GM21825 (cell line): Measurements from ENCODE around the gene GCGR.

ENCODE experiments used
- ATAC-seq: cut with Tn5 transposase; IDR thresholded peaks from one replicate; pipeline ENCODE4 v1.9.1; 2021; ENCODE audit warnings: mild to moderate bottlenecking, moderate library complexity; ENCODE audit not compliant: unreplicated experiment

GCGR gene

DNA sequence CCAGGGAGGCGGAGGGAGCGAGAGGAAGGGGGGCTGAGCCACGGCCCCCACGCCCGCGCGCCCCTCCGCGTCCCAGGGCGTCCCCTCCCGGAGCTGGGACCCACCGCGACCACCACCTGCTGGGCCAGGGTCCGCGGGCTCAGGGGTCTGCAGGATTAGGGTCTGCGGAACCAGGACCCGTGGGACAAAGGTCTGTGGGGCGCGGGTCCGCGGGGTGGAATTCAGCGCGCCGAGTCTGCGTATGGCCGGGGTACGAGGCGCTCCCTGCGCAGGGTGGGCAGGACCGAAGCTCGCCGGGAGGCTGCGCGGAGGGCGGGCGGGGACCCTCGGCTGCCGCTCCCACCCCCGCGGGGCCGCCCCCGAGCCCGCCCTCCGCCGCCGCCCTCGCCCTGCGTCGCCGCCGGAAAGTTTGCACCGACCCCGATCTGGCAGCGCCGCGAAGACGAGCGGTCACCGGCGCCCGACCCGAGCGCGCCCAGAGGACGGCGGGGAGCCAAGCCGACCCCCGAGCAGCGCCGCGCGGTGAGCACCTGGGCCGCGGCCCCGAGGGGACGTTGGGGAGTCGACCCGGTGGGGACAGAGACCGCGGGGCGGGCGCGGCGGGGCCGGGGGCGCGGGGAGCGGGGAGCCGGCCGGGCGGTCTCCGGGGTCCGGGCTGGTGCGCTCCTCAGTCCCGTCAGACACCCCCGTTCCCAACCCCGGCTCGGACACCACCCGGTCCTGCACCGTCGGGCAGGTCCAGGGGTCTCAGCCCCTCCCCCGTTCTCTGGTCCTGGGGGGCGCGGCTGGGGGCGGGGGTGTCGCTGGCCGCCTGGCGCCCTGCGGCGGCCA is at the start of gene GCGR:
Gene GCGR (plus strand): TSS at position 423 of the 831 bp plus-strand sequence. CDS start 4,869 bp downstream, outside the sequence.
- ATAC-seq = no peak

DNA sequence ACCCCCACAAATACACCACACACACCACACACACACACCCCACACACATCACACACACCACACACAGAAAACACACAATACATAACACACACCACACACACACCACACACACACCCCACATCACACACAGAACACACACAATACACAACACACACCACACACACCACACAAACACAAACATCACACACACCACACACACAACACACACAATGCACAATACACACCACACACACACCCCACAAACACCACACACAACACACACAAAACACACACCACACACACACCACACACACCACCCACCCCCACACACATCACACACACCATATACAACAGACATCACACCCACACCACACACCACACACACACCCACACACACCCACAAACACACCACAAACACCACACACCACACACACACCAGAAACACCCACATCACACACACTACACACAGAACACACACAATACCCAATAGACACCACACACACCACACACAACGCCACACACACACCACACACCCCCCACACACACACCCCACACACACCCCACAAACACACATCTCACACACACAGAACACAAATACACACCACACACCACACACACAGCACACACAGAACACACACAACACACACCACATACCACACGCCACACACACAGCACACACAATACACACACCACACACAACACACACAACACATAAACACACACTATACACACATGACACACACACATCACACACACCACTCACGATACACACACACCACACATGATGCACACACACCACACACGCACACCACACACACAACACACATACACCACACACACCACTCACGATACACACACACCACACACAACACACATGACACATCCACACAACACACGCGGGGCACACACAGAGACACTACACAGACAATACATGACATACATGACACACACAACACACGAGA is 11.0 kb upstream of the GCGR start:
- no peak for ATAC-seq

DNA sequence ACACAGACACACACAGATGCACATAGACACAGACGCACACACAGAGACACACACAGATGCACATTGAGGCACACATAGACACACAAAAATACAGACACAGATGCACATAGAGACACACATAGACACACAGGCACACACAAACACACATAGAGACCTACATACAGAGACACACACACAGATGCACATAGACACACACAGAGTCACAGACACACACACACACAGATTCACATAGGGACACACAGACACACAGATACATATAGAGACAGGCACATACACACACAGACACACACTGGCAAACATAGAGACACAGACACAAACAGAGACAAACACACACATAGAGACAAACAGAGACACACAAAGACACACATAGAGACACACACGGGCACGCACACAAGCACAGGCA is 9.9 kb upstream of the GCGR start:
- no peak for ATAC-seq

DNA sequence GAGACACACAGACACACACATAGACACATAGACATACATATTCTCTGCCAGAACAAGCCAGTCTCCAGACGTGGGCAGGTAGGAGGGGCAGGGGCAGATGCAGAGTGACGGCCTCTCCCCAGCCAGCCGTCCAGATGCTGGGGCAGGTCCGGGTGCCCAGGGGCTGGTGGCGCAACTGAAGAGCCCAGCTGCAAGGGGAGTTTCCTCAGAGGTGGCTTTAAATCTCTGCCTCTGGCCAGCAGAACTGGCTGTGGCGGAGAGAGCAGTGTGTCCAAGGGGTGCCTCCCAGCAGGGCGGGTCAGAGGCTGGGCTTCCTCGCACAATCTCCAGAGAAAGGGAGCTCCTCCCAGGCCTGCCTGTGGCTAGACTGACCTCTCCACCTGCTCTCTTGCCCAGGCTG is 9.4 kb upstream of the GCGR start:
- ATAC-seq = no peak

DNA sequence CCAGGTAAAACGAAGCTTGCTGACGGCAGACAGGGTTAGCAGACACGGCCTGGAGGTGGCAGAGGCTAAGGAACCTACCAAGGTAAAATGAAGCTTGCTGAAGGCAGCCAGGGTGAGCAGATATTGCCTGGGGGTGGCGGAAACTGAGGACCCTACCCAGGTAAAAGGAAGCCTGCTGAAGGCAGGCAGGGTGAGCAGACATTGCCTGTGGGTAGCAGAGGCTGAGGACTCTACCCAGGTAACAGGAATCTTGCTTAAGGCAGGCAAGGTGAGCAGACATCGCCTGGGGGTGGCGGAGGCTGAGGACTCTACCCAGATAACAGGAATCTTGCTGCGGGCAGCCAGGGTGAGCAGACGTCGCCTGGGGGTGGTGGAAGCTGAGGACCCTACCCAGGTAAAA is 2.6 kb upstream of the GCGR start:
- no peak for ATAC-seq

DNA sequence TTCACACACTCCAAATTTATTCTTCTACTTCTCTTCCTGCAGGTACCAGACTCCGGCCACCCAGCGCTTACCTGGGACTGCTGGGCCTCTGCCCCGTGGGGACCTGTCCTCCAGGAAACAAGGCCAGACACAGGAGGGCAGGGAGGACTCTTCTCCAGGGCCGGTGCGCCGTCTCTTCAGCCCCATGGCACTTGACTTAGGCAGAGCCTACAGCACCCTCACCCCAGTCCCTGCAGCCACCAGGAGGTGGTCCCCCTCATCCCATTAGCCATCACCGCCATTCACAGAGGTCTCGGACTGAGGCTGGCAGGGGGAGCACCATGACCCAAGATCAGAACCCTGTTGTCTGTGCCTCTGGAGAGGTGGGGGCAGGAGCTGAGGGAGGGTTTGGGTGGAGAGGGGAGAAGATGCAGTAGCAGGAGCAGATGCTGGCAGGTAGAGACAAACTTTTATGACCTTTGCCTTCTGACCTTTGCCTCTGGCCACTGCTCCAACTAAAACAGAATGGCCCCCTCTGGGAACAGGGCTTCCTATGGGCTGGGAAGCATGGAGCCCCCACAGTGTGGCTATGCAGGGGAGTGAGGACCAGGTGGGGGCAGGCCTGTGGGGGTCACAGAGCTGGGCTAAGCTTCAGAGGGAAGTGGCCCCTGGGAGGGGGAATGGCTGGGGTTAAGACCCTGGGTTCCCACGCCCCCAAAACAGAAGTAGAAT is 1.7 kb upstream of the GCGR start:
- ATAC-seq = no peak

DNA sequence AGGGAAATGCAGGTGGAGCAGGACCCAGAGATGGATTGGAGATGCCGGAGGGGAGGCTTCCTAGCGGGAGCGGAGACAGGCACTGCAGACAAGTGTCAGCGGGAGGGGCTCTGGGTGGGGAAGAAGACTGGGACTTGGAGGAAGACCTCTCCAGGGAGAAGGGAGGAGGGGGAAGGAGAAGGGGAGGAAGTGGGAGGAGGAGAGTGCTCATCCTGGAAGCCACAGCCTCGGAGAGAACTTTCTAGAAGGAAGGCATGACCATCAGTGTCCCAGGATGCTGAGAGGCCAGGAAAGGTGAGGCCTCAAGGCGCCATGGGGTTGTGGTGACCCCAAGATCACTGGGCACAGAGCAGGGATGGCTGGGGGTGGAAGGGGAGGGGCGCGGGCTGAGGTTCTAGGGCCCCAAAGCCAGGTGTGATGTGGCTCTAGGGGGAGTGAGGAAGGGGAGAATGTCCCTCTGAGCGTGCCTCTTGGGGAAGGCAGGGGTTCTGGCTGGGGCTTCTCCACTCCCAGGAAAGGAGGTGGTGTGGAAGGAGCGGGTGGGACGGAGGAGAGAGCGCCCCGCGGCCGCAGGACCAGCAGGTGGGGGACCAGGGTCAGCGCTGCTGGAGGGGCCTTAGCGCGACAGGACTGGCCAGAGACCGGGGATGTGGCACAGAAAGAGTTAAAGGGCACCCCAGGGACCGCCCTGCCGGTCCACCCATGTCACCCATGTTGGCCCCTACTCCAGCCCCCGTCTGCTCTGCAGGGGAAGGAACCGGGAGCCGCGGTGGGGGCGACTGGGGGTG is 900 bp upstream of the GCGR start:
- ATAC-seq = no peak

DNA sequence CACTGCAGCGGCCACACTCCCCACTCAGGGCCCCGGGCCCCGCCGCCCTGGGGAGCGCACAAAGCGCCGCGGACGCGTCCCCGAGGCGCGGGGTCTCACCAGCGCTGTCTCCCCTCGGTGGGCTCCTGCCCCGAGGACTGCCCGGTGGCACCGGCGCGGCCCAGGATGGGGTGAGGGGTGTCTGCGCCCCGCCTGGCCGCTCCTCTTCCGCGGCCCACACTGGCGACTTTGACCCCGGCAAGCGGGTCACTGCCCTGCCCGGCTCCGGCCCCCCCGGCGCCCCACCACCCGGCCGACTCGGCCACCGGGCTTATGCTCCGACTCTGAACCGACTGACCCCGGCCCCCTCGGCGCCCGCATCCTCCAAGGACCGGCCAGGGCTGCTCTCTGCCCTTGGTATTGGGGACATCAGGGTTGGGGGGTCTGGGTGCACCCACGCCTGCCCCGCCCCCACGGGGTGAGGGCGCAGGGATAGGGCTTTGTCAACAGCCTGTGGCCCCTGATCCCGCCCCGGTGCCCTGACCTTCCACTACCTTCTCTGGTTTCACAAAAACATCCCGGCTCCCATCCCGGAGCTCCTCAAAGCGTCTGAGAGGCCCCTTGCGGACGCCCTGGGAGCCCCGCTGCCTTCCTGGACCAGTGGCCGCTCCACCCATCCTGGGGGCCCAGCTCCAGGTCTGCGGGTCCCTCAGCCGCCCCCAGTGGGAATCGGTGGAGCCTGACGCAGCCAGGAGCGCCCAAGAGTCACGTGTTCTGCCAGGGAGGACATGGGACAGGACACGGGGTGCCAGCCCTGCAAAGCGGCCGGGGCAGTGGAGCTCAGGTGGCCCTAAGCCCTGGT is 829 bp downstream of the GCGR start:
- no peak for ATAC-seq

DNA sequence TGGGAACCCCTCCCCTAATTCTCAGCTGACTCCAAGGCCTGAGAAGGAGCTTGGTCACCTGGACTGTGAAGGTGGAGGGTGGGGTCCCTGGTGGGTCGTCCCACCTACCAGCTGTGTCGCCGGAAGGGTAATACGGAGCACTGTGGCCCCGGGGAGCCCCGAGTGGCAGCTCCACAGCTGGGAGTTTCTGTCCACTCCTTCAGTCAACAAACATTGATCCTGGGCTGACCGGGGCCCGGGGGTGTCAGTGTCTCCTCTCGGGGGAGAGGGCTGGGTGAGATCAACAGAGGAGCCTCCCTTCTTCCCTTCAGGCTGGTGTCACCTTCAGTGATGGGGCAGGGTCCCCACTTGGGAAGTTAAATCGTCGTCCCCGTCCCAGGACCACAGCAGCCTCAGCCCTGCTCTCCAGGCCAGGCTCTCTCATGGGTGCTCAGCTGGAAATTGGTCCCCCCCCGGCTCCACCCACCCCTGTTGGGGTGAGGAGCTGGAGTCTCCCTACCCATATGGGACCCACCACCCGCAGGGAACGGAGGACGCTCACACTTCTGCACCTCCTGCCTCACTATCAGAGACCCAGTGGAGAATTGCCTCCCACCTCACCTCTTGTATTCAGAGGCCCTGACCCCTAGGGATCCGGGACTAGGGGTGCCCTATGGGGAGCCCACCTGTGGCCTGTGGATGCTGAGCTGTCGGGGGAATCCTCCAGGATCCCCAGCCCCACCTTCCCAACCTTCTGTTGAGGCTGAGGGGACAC is 1.9 kb downstream of the GCGR start:
- no peak for ATAC-seq

DNA sequence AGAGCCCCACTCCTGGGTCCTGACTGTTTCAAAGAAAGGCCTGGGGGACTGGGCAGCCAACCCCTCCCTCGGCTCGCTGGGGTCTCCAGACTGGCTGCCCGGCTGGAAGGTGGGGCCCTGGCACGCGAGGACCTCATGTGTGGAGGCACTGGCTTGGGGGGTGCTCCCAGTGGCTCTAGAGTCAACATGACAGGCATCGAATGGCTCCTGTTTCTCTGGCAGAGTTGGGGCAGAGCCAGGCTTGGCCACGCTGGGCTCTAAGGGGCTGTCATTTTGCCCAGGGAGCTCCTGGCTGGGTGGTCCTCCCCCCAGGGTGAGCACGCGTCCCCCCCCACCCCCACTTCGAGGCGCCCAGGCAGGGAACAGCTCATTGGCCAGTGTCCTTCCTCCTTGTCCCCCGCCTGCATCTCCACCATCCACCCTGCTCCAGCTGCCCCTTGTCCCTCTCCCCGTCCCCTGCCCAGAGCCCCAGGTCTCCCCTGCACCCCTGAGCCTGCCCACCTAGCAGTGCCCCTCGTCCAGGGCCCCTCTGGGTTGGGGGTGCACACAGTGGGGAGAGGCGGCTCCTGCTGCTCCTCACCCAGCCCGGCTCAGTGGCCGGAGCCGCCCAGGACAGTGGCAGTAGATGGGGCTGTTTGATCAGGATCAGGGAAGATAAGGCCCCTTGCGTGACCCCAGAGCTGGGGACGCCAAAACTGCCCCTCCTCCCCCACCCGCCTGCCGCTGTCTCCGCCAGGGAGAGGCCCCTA is 2.7 kb downstream of the GCGR start:
- no peak for ATAC-seq

DNA sequence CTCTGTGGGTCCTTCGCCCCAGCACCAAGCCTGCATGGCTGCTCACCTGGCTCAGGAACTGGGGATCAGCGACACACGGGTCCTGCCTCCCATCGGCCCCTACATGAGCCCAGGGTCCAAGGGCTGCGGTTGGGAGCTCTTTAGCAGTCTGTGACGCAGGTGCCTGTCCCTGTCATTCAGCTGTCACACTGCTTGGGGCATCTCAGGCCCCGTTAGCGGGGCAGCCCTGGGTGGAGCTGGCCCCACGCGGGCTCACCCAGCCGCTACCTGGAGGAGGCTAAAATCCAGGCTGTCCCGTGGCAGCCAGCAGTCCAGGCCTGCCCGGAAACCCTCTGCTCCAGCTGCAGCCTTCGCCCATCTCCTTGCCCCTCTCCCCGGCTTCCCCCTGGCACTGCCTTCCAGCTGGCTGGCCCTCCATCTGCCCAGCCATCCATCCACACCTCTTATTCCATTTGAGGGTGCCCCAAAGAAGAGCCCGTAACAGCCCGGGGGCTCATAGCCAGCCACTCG is 3.3 kb downstream of the GCGR start:
- ATAC-seq = no peak

DNA sequence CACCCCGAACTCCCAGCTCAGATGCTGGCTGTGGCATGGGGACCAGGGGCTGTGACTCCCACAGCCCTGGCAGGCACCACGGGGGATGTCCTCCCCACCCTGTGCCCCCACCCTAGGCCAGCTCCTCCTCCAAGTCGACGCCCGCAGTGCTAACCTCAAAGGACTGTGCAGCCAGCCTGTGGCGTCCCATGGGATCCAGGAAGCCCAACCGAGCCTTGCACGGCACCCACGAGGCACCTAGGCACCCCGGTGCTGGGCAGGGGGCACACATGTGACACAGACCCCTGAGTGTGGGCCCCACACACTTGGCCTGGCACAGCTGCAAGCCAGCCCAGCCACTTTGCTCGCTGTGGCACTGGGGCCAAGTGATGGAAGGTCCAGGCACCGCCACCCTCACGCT is 3.9 kb downstream of the GCGR start:
- ATAC-seq = no peak

DNA sequence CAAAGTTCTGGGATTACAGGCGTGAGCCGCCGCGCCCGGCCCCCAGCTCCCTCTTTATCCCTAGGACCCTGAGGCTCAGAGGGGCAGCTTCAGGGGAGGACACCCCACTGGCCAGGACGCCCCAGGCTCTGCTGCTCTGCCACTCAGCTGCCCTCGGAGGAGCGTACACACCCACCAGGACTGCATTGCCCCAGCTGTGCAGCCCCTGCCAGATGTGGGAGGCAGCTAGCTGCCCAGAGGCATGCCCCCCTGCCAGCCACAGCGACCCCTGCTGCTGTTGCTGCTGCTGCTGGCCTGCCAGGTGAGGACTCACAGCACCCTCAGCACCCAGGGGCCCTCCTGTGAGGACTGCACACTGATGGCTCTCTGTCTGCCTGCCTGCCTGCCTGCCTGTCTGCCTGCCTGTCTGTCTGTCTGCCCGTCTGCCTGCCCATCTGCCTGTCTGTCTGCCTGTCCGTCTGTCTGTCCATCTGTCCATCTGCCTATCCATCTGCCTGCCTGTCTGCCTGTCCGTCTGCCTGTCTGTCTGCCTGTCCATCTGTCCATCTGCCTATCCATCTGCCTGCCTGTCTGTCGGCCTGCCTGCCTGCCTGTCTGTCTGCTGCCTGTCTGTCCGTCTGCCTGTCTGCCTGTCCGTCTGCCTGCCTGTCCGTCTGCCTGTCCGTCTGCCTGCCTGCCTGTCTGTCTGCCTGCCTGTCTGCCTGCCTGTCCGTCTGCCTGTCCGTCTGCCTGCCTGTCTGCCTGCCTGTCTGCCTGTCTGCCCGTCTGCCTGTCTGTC is 5.0 kb downstream of the GCGR start:
- no peak for ATAC-seq

DNA sequence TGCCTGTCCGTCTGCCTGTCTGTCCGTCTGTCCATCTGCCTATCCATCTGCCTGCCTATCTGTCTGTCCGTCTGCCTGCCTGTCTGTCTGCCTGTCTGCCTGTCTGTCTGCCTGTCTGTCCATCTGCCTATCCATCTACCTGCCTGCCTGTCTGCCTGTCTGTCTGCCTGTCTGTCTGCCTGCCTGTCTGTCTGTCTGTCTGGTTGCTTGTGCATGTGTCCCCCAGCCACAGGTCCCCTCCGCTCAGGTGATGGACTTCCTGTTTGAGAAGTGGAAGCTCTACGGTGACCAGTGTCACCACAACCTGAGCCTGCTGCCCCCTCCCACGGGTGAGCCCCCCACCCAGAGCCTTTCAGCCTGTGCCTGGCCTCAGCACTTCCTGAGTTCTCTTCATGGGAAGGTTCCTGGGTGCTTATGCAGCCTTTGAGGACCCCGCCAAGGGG is 5.6 kb downstream of the GCGR start:
- no peak for ATAC-seq

DNA sequence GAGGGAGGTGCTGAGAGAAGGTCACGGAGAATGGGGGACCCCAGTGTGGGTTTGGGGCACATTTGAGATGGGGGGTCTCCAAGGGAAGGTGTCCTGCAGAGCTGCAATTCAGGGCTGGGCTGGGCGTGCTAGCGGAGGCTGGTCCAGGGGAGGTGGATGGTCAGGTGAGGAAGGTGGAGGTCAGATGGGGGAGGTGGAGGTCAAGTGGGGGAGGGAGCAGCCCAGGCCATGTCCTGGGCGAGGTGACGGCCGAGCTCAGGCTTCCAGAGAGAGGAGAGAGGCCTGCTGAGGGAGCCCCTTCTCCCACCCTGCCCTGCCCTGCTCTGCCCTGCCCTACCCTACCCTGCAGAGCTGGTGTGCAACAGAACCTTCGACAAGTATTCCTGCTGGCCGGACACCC is 6.5 kb downstream of the GCGR start:
- no peak for ATAC-seq

DNA sequence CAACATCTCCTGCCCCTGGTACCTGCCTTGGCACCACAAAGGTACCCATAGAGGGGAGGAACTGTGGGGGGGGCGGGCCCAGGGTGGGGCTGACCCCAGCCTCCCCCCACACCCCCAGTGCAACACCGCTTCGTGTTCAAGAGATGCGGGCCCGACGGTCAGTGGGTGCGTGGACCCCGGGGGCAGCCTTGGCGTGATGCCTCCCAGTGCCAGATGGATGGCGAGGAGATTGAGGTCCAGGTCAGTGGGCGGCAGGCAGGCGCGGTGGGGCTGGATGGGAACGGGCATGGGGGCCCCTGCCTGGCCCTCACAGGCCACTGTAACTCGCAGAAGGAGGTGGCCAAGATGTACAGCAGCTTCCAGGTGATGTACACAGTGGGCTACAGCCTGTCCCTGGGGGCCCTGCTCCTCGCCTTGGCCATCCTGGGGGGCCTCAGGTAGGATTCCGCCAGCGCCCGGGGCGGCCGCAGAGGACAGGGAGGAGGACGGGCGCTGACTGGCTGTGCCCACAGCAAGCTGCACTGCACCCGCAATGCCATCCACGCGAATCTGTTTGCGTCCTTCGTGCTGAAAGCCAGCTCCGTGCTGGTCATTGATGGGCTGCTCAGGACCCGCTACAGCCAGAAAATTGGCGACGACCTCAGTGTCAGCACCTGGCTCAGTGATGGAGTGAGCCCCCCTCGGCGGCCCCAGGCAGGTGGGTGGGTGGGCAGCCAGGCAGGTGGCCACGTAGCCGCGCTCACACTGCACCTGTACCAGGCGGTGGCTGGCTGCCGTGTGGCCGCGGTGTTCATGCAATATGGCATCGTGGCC is 7.1 kb downstream of the GCGR start:
- ATAC-seq = no peak
